ENCODE measurements around the gene SMIM36.
"Not testable (repeated sequence)": the region's sequence is repeated elsewhere in the genome, so short reads cannot be mapped to it uniquely, and the experiment has no call there.

Gene SMIM36

GRCh38 chr17:55430541-55431288, 80.5 kb downstream of the SMIM36 start:
- DNase-seq (ENCODE audit: insufficient read length, low spot score): no peak
- FAIRE-seq: peak; percentile 15
- no peak for TF ChIP-seq POLR2A (IDR thresholded peaks at IDR 0.05; ENCODE audit: low read depth, low read length)

- TF ChIP-seq POLR2A (IDR thresholded peaks at IDR 0.05; ENCODE audit: low read depth, low read length): no peak
- DNase-seq (ENCODE audit: insufficient read length, low spot score) (no peak), FAIRE-seq (no peak)
These were observed 83.7 kb downstream of the SMIM36 start for GRCh38 chr17:55427587-55427882.

- DNase-seq (ENCODE audit: insufficient read length, low spot score) (no peak), FAIRE-seq (no peak)
- no peak for TF ChIP-seq POLR2A (IDR thresholded peaks at IDR 0.05; ENCODE audit: low read depth, low read length)
These were observed 84.2 kb downstream of the SMIM36 start for GRCh38 chr17:55426851-55427586.

- DNase-seq (ENCODE audit: insufficient read length, low spot score): no peak
- no peak for TF ChIP-seq POLR2A (IDR thresholded peaks at IDR 0.05; ENCODE audit: low read depth, low read length)
- FAIRE-seq: no peak
These were observed 86.2 kb downstream of the SMIM36 start for GRCh38 chr17:55424893-55425540.

- FAIRE-seq (no peak), DNase-seq (ENCODE audit: insufficient read length, low spot score) (no peak)
- TF ChIP-seq POLR2A (IDR thresholded peaks at IDR 0.05; ENCODE audit: low read depth, low read length): no peak
These were observed 87.7 kb downstream of the SMIM36 start for GRCh38 chr17:55423535-55423934.

GRCh38 chr17:55422828-55423164, 88.5 kb downstream of the SMIM36 start:
- not testable (repeated sequence) for FAIRE-seq; DNase-seq (ENCODE audit: insufficient read length, low spot score)

- peak; percentile 60 for DNase-seq (ENCODE audit: insufficient read length, low spot score)
- no peak for FAIRE-seq
- TF ChIP-seq POLR2A (IDR thresholded peaks at IDR 0.05; ENCODE audit: low read depth, low read length): no peak
These were observed 89.9 kb downstream of the SMIM36 start, which contains the start of gene MMD for GRCh38 chr17:55421179-55421934. TSS of gene MMD (minus strand) at chr17:55421835. CDS start at chr17:55421695, 140 bp downstream.

GRCh38 chr17:55420776-55421178, 90.5 kb downstream of the SMIM36 start:
- FAIRE-seq: no peak
- TF ChIP-seq POLR2A (IDR thresholded peaks at IDR 0.05; ENCODE audit: low read depth, low read length): no peak
- no peak for DNase-seq (ENCODE audit: insufficient read length, low spot score)

- DNase-seq (ENCODE audit: insufficient read length, low spot score) (no peak), FAIRE-seq (no peak)
- no peak for TF ChIP-seq POLR2A (IDR thresholded peaks at IDR 0.05; ENCODE audit: low read depth, low read length)
These were observed 91.0 kb downstream of the SMIM36 start for GRCh38 chr17:55420067-55420775.

GRCh38 chr17:55418369-55419268, 92.6 kb downstream of the SMIM36 start:
- DNase-seq (ENCODE audit: insufficient read length, low spot score) (no peak), FAIRE-seq (no peak)

GRCh38 chr17:55417411-55418268, 93.6 kb downstream of the SMIM36 start:
- no peak for TF ChIP-seq POLR2A (IDR thresholded peaks at IDR 0.05; ENCODE audit: low read depth, low read length)
- DNase-seq (ENCODE audit: insufficient read length, low spot score) (no peak), FAIRE-seq (no peak)

More at GRCh38 chr17:55418369-55419268, 92.6 kb downstream of the SMIM36 start:
- no peak for TF ChIP-seq POLR2A (IDR thresholded peaks at IDR 0.05; ENCODE audit: low read depth, low read length)
